Psoas muscle (tissue), 8 donors: ENCODE measurements around the gene SYDE2. TPM values are rescaled to one million over a fixed set of nuclear protein-coding genes. Genes with fewer than 3 reads are reported as not detected.

Source experiments
- ATAC-seq, 4 donors: fragments of 200-7000 bp; cut with Tn5 transposase; one replicate each; pipeline ENCODE4 v1.9.1; 2020; ENCODE audit warnings: moderate library complexity in 3 of 4, mild to moderate bottlenecking in 2 of 4
- DNase-seq, 2 donors: peaks; one replicate each; pipeline ENCODE4 v3.0.0-alpha.2; 2020
- H3K27ac ChIP-seq: fragments of 200-600 bp; one replicate; pipeline ENCODE4 v1.8.0; 2022
- H3K27me3 ChIP-seq, 3 donors: fragments of 200-600 bp in 1 of 3; one replicate each; pipeline versions ENCODE4 v1.6.1 to v1.8.0; 2013 to 2022; ENCODE audit warnings: low read length in 2 of 3, mild to moderate bottlenecking in 2 of 3, moderate library complexity in 1 of 3; ENCODE audit not compliant: insufficient read depth in 3 of 3
- H3K36me3 ChIP-seq, 2 donors: fragments of 200-600 bp in 1 of 2; one replicate each; pipeline versions ENCODE4 v1.6.1 to v1.8.0; 2013 to 2022; ENCODE audit warnings: low read depth in 1 of 2, mild to moderate bottlenecking in 1 of 2, moderate library complexity in 1 of 2; ENCODE audit not compliant: insufficient read depth in 1 of 2
- H3K4me1 ChIP-seq: fragments of 200-600 bp; one replicate; pipeline ENCODE4 v1.8.0; 2022
- H3K4me3 ChIP-seq: fragments of 200-600 bp; one replicate; pipeline ENCODE4 v1.8.0; 2022; ENCODE audit warnings: mild to moderate bottlenecking
- H3K9me3 ChIP-seq: fragments of 200-600 bp; one replicate; pipeline ENCODE4 v1.8.0; 2022
- WGBS, 3 donors: extraction: QIAGEN DNeasy Blood & Tissue Kit; methylation state at CpG; one replicate each; pipeline versions ENCODE4 v1.1.6 to v1.1.7; 2013; 5-methylcytosine and 5-hydroxymethylcytosine counted together
- intact Hi-C, 2 donors: fragments of 100-400 bp; cut with DNase I; formaldehyde crosslinking; loops; one replicate each; pipeline versions ENCODE4 v1.11.0 to v1.14.2; 2022
- polyA plus RNA-seq, 3 donors: library from polyadenylated mRNA; stranded (reverse); fragments of 200-250 nt; gene quantifications; one replicate each; pipeline ENCODE4 v1.2.3, GENCODE V29; 2013
- total RNA-seq, 4 donors: library from RNA; stranded (reverse); fragmentation: NEBNext Ultra II Directional in 2 of 4; extraction: Animal tissue kit (Norgen Biotek cat#: 25700) in 2 of 4; gene quantifications; one replicate each; pipeline versions ENCODE4 v1.2.1 to v1.2.4, GENCODE V29; 2021 to 2023
- TF ChIP-seq, protein P1 (sequence below): fragments of 200-600 bp; IDR thresholded peaks from one replicate; pipeline ENCODE4 v1.8.0; 2022; ENCODE audit warnings: antibody characterized with exemption
- donor health status: healthy with polysubstance abuse.
- donor health status: DM: no; HTN: no; CAD: no; lungs with moderate emphysema.
- donor health status: Bipolar disorder and iron deficiency.
- donor health status: healthy.
- donor health status: DM: yes; HTN: yes; CAD: no.
- donor health status: DM: no; HTN: no; CAD: no.
- donor health status: DM: no; HTN: no; CAD: no.
- donor health status: DM: yes; HTN: yes; CAD: no.

SYDE2 gene
- total and polyA plus RNA-seq, 7 donors: 0.30 to 5.9 (median 3.9) TPM

DNA sequence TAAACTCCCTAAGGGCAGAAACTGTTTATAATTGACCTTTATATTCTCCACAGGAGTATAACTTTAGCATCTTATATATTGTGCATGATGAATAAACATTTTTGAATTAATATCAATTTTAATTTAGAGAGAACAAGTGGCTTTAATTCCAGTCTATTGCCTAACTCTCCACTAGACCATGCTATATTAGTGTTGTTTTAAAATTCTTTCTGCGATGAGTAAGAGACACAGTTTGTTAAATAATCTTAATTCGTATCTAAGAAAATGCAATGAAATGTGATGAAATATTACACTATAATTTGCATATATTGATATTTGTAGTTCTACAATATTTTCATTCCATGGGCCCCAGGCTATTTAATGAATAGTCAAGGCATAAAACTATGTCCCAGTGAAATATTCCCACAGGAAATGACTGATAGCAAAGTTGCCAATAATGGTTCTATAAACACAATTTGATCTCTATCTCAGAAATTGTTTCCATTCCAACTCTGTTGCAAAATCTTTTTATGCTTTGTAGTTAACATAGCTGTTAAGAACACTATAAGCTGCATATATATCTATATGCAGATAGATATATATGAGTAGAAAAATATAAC is 2.9 kb upstream of the SYDE2 start:
- Histone ChIP-seq H3K36me3 (no peaks in the 10 kb centered on the region), H3K4me1 (no peaks in the 10 kb centered on the region), H3K27ac (no peak overlapping the region), H3K9me3 (no peaks in the 10 kb centered on the region), H3K27me3 (peaks cover 0 to 9% (median 0%) of the 10 kb centered on the region in 3 donors), H3K4me3 (no peak overlapping the region)
- DNase-seq (no peak), ATAC-seq (no peak)
- intact Hi-C loops: loop anchor here in 1 of 2 donors (5.0 kb wide), 1 partner anchor 54 kb away; the partner anchor contains the start of gene C1orf52
- 94 to 96% (median 96%) methylated on average over 2 of the region's 2 CpGs for WGBS, 3 donors
- TF ChIP-seq, protein P1, sequence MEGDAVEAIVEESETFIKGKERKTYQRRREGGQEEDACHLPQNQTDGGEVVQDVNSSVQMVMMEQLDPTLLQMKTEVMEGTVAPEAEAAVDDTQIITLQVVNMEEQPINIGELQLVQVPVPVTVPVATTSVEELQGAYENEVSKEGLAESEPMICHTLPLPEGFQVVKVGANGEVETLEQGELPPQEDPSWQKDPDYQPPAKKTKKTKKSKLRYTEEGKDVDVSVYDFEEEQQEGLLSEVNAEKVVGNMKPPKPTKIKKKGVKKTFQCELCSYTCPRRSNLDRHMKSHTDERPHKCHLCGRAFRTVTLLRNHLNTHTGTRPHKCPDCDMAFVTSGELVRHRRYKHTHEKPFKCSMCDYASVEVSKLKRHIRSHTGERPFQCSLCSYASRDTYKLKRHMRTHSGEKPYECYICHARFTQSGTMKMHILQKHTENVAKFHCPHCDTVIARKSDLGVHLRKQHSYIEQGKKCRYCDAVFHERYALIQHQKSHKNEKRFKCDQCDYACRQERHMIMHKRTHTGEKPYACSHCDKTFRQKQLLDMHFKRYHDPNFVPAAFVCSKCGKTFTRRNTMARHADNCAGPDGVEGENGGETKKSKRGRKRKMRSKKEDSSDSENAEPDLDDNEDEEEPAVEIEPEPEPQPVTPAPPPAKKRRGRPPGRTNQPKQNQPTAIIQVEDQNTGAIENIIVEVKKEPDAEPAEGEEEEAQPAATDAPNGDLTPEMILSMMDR: no peak

DNA sequence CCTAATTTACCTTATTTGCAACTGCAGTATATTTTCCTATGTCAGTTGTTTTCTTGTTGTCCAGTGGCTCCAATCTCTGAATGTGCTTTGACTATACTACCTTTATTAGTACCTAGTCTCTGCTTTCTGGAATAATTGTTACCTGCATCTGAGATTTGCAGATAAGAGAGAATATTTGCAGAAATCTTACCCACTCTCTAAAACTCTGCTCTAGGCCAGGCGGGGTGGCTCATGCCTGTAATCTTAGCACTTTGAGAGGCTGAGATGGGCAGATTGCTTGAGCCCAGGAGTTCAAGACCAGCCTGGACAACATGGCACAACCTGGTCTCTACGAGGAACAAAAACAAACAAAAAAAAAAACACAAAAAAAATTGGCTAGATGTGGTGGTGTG is 2.0 kb upstream of the SYDE2 start:
- 85 to 97% (median 91%) methylated on average over 2 of the region's 2 CpGs for WGBS, 3 donors
- Histone ChIP-seq H3K27ac (no peak overlapping the region), H3K27me3 (peaks cover 0 to under 1% (median 0%) of the 10 kb centered on the region in 3 donors), H3K36me3 (no peaks in the 10 kb centered on the region), H3K4me3 (no peak overlapping the region), H3K9me3 (no peaks in the 10 kb centered on the region), H3K4me1 (no peaks in the 10 kb centered on the region)
- TF ChIP-seq, protein P1: no peak
- ATAC-seq (no peak), DNase-seq (no peak)
- intact Hi-C loops: loop anchor here in 1 of 2 donors (5.0 kb wide), 1 partner anchor 54 kb away; the partner anchor contains the start of gene C1orf52

DNA sequence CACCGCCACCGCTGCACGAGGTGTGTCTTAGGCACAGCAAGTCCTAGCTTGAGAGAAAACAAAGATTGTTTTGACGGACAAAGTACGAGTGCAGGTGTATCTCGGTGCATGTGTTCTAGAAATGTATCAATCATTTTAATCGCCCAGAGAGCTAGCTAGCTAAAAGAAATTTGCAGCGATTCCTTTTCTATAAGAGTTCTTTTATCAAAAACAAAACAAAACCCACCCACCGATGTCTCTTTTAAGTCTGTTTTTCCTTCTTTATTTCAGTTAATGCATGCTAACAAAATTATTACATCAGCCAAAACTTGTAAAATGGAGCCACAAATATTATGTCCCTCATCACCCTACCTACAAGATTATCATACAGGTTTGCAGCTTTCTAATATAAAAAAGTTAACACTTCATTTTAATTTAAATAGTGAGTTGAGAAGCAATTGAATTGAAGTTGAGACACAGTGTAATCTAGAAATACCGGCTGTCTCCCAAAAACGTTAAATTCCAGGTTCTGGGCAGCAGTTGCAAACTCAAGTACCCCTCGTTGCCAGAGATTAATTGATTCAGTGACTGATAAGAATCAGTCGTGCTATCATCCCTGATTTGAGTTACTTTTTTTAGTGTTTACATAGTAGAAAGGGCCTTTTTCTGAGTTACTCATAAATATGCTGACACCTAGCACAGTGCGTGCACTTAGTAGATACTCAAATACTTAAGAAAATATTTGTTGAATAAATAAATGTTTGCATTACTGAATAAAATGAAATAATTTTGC is 1.5 kb upstream of the SYDE2 start:
- 21 to 30% (median 23%) methylated on average over 14 of the region's 14 CpGs for WGBS, 3 donors
- peak overlapping the region; percentile 96 for H3K4me3 ChIP-seq
- H3K27me3 ChIP-seq: no peaks in the 10 kb centered on the region
- H3K27ac ChIP-seq: peak overlapping the region; percentile 93
- DNase-seq (no peak), ATAC-seq (peak in 2 of 4 donors; percentile 1 to 4)
- intact Hi-C loops: loop anchor here in 1 of 2 donors (5.0 kb wide), 1 partner anchor 55 kb away; the partner anchor contains the start of gene C1orf52
- TF ChIP-seq, protein P1: no peak
- H3K9me3 ChIP-seq: no peaks in the 10 kb centered on the region
- no peaks in the 10 kb centered on the region for H3K36me3 ChIP-seq
- peaks cover under 1% of the 10 kb centered on the region for H3K4me1 ChIP-seq

DNA sequence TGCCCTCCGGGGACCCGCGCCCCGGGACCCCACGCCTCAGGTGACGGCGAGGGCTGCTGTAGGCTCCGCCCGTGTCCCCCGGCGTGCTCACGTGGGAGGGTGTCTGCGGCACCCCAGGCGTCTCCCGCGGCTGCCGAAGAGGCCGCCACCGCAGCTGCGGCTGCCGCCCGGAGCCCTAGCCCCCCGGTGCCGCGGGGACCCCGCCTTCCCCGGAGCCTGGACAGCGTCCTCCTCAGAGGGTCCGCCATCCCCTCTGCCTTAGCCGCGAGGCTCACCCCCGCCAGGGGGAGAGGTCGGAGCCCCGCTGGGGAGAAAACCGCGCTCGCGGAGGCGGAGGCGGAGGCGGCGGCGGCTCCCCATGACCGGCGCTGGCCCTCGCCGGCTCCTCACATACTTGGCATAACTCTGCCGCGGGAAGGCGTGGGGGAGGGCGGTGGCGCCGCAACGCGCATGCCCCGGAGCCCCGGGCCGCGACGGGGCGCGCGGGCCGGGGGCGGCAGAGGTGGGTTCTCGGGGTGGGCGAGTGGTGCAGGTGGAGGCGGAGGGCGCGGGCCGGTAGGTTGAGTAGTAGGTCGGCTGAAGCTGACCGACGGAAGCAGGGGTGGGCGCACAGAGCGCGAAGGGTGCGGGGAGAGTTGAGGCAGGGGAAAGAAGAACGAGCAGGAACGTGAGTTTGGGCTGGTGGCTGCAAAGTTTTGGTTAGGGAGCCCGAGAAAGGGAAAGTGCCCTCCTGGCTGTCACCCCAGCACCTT is 700 bp upstream of the SYDE2 start:
- ATAC-seq (peak; percentile 86 to 91 (median 90)), DNase-seq (peak; percentile 70 to 84)
- TF ChIP-seq, protein P1: no peak
- Histone ChIP-seq H3K4me3 (peak overlapping the region; percentile 96), H3K4me1 (peaks cover 8% of the 10 kb centered on the region), H3K36me3 (no peaks in the 10 kb centered on the region), H3K9me3 (no peaks in the 10 kb centered on the region), H3K27ac (peak overlapping the region; percentile 93), H3K27me3 (no peaks in the 10 kb centered on the region)
- WGBS, 3 donors: 0 to 1% (median 0%) methylated on average over 64 to 81 of the region's 81 CpGs
- intact Hi-C loops: loop anchor here in 1 of 2 donors (5.0 kb wide), 1 partner anchor 56 kb away; the partner anchor contains the start of gene C1orf52
